Right ventricle myocardium superior (tissue), 1 donor: Measurements from ENCODE around the gene NLGN3. TPM values are rescaled to one million over a fixed set of nuclear protein-coding genes. Genes with fewer than 3 reads are reported as not detected.
"Not testable (repeated sequence)": the region's sequence is repeated elsewhere in the genome, so short reads cannot be mapped to it uniquely, and the experiment has no call there.

Source experiments
- ATAC-seq: fragments of 200-7000 bp; cut with Tn5 transposase; one replicate; pipeline ENCODE4 v1.9.1; 2020; ENCODE audit warnings: mild to moderate bottlenecking; ENCODE audit not compliant: poor library complexity
- DNase-seq: peaks from one replicate; pipeline ENCODE4 v3.0.0-alpha.2; 2020
- intact Hi-C: fragments of 100-400 bp; cut with DNase I; formaldehyde crosslinking; loops from one replicate; pipeline ENCODE4 v1.11.2; 2022
- total RNA-seq: library from RNA; stranded (reverse); fragmentation: NEBNext Ultra II Directional; extraction: Animal tissue kit (Norgen Biotek cat#: 25700); gene quantifications from one replicate; pipeline ENCODE4 v1.2.1, GENCODE V29; 2021
- donor health status: DM: no; HTN: yes; CAD: no; lungs with severe emphysema.

NLGN3 gene
- total RNA-seq, 1 donor from 2014 or later = 0.38 TPM

GRCh38 chrX:71164071-71164470 is 19.4 kb downstream of the NLGN3 start:
- intact Hi-C loops = no loop called here
- ATAC-seq (no peak), DNase-seq (no peak)

DNA sequence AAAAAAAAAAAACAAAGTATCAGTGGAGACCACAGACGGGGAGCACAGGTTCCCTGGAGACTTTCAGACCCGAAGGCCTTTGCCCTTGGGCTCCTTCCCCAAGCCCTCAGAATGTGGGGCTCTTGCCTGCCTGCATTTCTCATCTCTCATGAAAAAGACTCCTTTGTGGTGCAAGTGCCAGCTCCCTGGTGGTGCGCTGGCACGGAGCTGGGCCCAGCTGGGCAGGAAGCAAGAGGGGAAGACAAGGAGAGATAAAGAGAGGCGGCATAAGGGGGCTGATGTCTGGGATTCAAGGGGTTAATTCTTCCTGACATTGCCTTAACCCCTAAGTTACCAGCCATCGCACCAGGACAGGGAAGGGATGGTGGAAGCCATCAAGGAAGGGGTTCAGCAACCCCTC is 21.8 kb downstream of the NLGN3 start:
- ATAC-seq (no peak), DNase-seq (no peak)
- intact Hi-C loops = no loop called here

GRCh38 chrX:71167031-71167781 is 22.6 kb downstream of the NLGN3 start:
- intact Hi-C loops = no loop called here
- ATAC-seq (no peak), DNase-seq (no peak)

GRCh38 chrX:71168134-71168533 is 23.5 kb downstream of the NLGN3 start:
- intact Hi-C loops = no loop called here
- DNase-seq = no peak

DNA sequence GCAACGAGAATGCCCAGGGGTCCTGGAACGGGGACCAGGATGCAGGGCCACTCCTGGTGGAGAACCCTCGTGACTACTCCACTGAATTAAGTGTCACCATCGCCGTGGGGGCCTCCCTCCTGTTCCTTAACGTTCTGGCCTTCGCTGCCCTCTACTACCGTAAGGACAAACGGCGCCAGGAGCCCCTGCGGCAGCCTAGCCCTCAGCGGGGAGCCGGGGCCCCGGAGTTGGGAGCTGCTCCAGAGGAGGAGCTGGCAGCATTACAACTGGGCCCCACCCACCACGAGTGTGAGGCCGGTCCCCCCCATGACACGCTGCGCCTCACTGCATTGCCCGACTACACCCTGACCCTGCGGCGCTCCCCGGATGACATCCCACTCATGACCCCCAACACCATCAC is 24.9 kb downstream of the NLGN3 start:
- DNase-seq = no peak
- ATAC-seq = no peak
- intact Hi-C loops = no loop called here

More at GRCh38 chrX:71168134-71168533, 23.5 kb downstream of the NLGN3 start:
- no peak for ATAC-seq

DNA sequence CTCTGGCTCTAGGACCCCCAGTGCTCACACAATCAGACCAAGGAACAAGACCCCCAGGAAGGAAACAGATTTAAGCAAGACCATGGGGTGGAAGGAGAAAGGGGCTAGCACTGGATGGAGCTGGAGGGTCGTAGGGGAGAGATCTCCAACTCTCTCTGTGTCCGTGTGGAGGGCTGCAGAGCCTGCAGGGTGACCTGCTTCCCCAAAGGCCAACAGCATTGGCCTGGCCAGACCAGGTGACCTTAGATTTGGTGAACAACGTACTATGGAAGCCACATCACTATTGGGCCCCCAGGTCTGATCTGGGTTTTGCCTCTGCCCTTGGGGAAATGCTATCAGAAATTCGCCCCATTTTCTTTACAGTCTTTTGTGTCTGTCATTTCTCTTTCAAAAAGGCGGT is 26.0 kb downstream of the NLGN3 start:
- no peak for ATAC-seq
- intact Hi-C loops = loop anchor here (10.0 kb wide), 1 partner anchor 196 kb away; no protein-coding TSS in a partner anchor
- DNase-seq = no peak

- no peak for DNase-seq
- ATAC-seq = no peak
- intact Hi-C loops = loop anchor here (10.0 kb wide), 1 partner anchor 196 kb away; no protein-coding TSS in a partner anchor
These were observed 26.6 kb downstream of the NLGN3 start for GRCh38 chrX:71171110-71171801.

GRCh38 chrX:71173440-71173839 is 28.8 kb downstream of the NLGN3 start:
- intact Hi-C loops = loop anchor here (10.0 kb wide), 1 partner anchor 199 kb away; no protein-coding TSS in a partner anchor
- DNase-seq = no peak

DNA sequence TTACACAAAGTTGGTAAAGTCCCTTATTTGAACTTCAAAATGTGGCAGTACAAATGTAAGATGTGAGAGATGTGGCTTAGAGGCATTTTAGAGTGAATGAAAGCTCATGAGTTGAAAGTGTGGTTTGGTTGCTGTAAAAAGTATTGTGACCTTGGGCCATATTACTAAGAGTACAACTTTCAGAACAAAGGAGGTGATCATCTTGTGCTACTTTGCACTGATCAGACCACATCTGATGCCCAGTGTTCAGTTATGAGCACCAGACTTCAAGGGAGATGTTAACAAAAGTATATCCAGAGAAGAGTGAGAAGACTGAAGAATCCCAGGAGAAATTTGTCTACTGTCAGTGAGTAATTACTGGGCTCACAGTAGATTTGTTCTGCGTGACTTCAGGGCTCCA is 30.2 kb downstream of the NLGN3 start:
- ATAC-seq = no peak
- DNase-seq = no peak
- intact Hi-C loops = loop anchor here (10.0 kb wide), 1 partner anchor 200 kb away; no protein-coding TSS in a partner anchor

More at GRCh38 chrX:71173440-71173839, 28.8 kb downstream of the NLGN3 start:
- ATAC-seq = no peak

DNA sequence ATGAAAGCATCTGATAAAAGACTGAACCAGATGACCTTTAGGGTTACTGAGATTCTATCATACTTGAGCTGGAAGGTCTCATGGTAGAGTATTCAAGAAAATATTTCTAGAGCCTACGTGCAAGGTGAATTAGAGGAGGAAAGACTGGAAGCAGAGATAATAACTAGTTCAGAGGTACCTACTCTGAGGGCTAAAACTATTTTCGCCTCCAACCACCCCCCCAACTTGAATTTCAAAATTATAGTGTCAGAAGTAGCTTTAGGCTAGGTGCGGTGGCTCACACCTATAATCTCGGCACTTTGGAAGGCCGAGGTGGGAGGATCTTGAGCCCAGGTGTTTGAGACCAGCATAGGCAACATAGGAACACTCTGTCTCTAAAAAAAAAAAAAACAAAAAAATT is 30.9 kb downstream of the NLGN3 start:
- DNase-seq (no peak), ATAC-seq (no peak)
- intact Hi-C loops = loop anchor here (10.0 kb wide), 1 partner anchor 201 kb away; no protein-coding TSS in a partner anchor

GRCh38 chrX:71177327-71177726 is 32.7 kb downstream of the NLGN3 start:
- ATAC-seq (no peak), DNase-seq (no peak)
- intact Hi-C loops = loop anchor here (10.0 kb wide), 1 partner anchor 203 kb away; no protein-coding TSS in a partner anchor

DNA sequence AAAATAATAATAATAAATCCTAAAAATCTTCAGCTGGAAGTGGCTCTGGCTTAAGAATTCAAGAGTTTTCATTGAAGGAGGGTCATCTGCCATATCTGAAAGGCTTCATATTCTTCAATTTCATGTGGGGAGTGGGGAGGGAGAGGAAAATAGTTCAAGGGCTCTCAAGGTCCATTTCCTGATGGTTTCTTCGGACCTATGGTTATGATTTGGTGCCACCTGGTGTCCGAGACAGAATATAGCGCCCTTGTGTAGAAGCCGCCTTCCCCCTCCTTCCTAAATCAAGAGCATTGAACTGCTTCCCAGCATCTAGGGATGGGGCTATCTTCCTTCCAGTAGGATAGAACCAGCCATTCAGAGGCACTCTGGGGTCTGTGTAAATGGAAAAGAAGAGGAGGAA is 34.3 kb downstream of the NLGN3 start:
- intact Hi-C loops = loop anchor here (10.0 kb wide), 1 partner anchor 204 kb away; no protein-coding TSS in a partner anchor

GRCh38 chrX:71180579-71181265 is 36.1 kb downstream of the NLGN3 start:
- DNase-seq, intact Hi-C loops, ATAC-seq: not testable (repeated sequence)

More for the DNA sequence above, 34.3 kb downstream of the NLGN3 start:
- ATAC-seq (peak; percentile 48), DNase-seq (peak; percentile 43)

DNA sequence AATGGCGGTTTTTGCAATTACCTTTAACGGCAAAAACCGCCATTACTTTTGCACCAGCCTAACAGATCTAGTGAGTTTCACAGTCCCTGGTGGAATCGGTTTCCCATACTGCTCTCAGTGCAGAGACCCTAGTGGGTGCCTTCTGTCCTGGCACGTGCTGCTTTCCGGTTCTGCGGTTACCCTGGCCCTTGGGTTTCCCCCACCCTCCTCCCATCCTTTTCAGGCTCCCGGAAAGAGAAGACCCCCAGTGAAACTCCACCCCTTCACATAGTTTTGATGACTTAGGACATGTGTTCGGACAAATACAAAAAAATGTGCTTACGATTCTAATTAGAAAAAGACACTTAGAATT is 36.9 kb downstream of the NLGN3 start:
- ATAC-seq (peak; percentile 12), DNase-seq (no peak)
- intact Hi-C loops = no loop called here

- peak; percentile 86 for DNase-seq
- ATAC-seq = peak; percentile 94
- intact Hi-C loops = no loop called here
These were observed 37.5 kb downstream of the NLGN3 start for GRCh38 chrX:71181910-71182799.

GRCh38 chrX:71182871-71183270 is 38.2 kb downstream of the NLGN3 start:
- intact Hi-C loops = no loop called here
- DNase-seq (no peak), ATAC-seq (no peak)

DNA sequence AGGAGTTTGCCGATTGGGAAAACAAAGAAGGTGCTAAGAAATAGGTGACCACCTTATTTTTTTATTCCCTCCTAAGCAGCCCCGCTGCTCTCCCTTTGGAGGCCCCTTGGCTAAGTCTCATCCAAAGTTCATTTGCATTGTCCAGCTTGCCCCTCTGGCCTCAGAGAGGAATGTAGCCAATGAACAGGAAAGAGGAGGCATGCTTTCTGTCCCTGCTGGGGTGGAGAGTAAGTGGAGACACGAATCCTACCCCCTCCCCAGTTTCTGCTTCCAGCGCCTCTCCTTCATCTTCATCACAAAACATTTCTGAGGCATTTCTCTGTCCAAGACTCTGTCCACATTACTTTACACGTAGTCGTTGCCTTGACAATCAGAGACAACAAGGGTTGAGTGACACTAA is 38.7 kb downstream of the NLGN3 start:
- intact Hi-C loops = no loop called here
- DNase-seq (no peak), ATAC-seq (no peak)

- ATAC-seq = no peak
- intact Hi-C loops = no loop called here
- no peak for DNase-seq
These were observed 39.5 kb downstream of the NLGN3 start for GRCh38 chrX:71184092-71184491.
